ENCODE results near the gene COG5.

Gene COG5

DNA sequence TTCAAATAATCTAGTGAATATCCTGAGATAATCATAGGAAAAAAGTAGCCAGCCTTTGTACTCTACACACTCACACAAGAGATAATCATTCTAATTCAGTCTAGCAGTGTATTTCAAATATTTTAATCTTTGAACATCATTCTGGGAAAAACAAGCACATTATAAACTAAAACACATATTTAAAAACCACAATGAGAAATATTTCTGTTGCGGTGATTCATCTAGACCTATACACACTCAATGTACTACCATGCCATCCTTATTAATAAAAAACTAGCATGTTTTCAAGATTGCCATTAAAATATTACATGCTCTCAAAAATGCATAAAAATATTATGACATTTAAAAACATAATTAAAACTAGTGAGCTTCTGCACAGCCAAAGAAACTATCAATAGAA lies 11.8 kb downstream of the COG5 start:
- no peak overlapping the region for H3K27ac ChIP-seq (ENCODE audit: low read depth, low read length)
- H3K4me2 ChIP-seq (ENCODE audit: low read length): no peak overlapping the region
- H3K4me3 ChIP-seq (ENCODE audit: low read length): no peak overlapping the region
- H4K20me1 ChIP-seq (ENCODE audit: control insufficient read depth, insufficient read depth, low read depth, low read length): no peaks in the 10 kb centered on the region
- no peaks in the 10 kb centered on the region for H3K9me2 ChIP-seq (replicated peaks; ENCODE audit: control insufficient read depth, low read length)
- H3K4me1 ChIP-seq (ENCODE audit: control insufficient read depth, low read length): peaks cover 6% of the 10 kb centered on the region; the same call in 1 of the 2 replicates
- peaks cover 44% of the 10 kb centered on the region for H3K36me3 ChIP-seq (ENCODE audit: control insufficient read depth, low read length)
- no peaks in the 10 kb centered on the region for H3F3A ChIP-seq (ENCODE audit: control insufficient read depth, insufficient read depth)
- TF ChIP-seq, protein P1, sequence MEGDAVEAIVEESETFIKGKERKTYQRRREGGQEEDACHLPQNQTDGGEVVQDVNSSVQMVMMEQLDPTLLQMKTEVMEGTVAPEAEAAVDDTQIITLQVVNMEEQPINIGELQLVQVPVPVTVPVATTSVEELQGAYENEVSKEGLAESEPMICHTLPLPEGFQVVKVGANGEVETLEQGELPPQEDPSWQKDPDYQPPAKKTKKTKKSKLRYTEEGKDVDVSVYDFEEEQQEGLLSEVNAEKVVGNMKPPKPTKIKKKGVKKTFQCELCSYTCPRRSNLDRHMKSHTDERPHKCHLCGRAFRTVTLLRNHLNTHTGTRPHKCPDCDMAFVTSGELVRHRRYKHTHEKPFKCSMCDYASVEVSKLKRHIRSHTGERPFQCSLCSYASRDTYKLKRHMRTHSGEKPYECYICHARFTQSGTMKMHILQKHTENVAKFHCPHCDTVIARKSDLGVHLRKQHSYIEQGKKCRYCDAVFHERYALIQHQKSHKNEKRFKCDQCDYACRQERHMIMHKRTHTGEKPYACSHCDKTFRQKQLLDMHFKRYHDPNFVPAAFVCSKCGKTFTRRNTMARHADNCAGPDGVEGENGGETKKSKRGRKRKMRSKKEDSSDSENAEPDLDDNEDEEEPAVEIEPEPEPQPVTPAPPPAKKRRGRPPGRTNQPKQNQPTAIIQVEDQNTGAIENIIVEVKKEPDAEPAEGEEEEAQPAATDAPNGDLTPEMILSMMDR (IDR thresholded peaks at IDR 0.05; ENCODE audit: low read depth, low read length, poor library complexity, severe bottlenecking): no peak
- no peak for TF ChIP-seq EZH2phosphoT487 (IDR thresholded peaks at IDR 0.05; ENCODE audit: borderline replicate concordance, low read length)
- no peaks in the 10 kb centered on the region for H3K27me3 ChIP-seq (ENCODE audit: control insufficient read depth, low read length)
- no peaks in the 10 kb centered on the region for H3K9me3 ChIP-seq (ENCODE audit: control insufficient read depth, insufficient read depth, low read length)
- H3K79me2 ChIP-seq (ENCODE audit: control insufficient read depth, low read length): peaks cover 5% of the 10 kb centered on the region; the same call in 1 of the 2 replicates

DNA sequence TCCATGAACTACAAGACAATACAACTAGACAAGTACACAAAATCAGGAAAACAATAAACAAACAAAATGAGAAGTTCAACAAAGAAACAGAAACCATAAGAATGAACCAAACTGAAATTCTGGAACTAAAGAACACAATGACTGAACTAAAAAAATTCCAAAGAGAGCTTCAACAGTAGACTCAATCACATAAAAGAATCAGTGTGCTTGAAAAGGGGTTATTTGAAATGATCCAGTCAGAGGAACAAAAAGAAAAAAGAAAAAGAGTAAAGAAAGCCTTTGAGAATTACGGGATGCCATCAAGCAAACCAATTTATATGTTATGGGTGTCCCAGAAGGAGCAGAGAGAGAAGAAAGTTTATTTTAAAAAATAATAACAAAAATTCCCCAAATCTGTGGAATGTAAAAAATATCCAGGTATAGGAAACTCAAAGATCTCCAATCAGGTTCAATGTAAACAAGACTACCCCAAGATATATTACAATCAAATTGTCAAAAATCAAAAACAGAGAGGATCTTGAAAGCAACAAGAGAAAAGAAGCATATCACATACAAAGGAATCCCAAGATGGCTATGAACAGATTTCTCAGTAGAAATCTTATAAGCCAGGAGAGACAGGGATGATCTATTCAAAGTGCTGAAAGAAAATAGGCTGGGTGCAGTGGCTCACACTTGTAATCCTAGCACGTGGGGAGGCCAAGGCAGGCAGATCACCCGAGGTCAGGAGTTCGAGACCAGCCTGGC lies 18.7 kb downstream of the COG5 start:
- no peak for TF ChIP-seq EZH2phosphoT487 (IDR thresholded peaks at IDR 0.05; ENCODE audit: borderline replicate concordance, low read length)
- TF ChIP-seq, protein P1 (IDR thresholded peaks at IDR 0.05; ENCODE audit: low read depth, low read length, poor library complexity, severe bottlenecking): no peak
- H3K79me2 ChIP-seq (ENCODE audit: control insufficient read depth, low read length): peaks cover 14% of the 10 kb centered on the region
- peaks cover 41% of the 10 kb centered on the region for H3K36me3 ChIP-seq (ENCODE audit: control insufficient read depth, low read length)

DNA sequence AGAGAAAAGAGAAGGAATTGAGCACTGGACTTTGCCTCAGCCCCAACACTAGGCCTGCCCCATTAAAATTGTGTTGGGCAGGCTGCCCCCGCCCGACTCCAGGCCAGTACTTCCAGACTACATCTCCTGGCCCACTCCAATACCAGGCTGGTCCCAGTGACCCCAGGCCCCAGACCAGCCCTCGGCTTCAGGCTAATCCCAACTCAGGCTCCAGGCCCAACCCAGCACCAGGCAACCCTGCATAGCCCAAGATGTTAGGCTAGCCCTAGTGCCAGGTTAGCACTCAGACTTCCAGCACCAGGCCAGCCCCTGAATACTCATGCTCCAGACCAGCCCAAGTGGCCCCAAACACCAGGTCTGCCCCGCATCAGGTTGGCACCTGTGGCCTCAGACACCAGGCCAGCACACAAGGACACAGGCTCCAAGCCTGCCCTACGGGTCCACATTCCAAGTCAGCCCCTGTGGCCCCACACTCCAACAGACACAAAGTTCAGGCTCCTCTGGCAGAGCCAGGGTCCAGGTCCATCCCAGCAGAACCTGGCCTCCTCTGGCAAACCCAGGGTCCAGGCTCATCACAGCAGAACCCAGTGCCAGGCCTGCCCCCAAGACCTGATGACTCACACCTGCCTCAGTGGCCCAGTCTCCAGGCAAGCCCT lies 20.3 kb downstream of the COG5 start:
- peaks cover 52% of the 10 kb centered on the region for H3K36me3 ChIP-seq (ENCODE audit: control insufficient read depth, low read length)

More for the DNA sequence above, 18.7 kb downstream of the COG5 start:
- Histone ChIP-seq H4K20me1 (ENCODE audit: control insufficient read depth, insufficient read depth, low read depth, low read length) (no peaks in the 10 kb centered on the region), H3K4me1 (ENCODE audit: control insufficient read depth, low read length) (no peaks in the 10 kb centered on the region), H3K9me3 (ENCODE audit: control insufficient read depth, insufficient read depth, low read length) (no peaks in the 10 kb centered on the region; the same call in 1 of the 2 replicates), H3K27me3 (ENCODE audit: control insufficient read depth, low read length) (no peaks in the 10 kb centered on the region), H3K9me2 (replicated peaks; ENCODE audit: control insufficient read depth, low read length) (no peaks in the 10 kb centered on the region), H3K4me2 (ENCODE audit: low read length) (no peak overlapping the region), H3K4me3 (ENCODE audit: low read length) (no peak overlapping the region), H3K27ac (ENCODE audit: low read depth, low read length) (no peak overlapping the region), H3F3A (ENCODE audit: control insufficient read depth, insufficient read depth) (no peaks in the 10 kb centered on the region)

More for the DNA sequence above, 20.3 kb downstream of the COG5 start:
- Histone ChIP-seq H3K4me3 (ENCODE audit: low read length) (no peak overlapping the region), H3K4me1 (ENCODE audit: control insufficient read depth, low read length) (no peaks in the 10 kb centered on the region), H3K79me2 (ENCODE audit: control insufficient read depth, low read length) (peaks cover 14% of the 10 kb centered on the region), H4K20me1 (ENCODE audit: control insufficient read depth, insufficient read depth, low read depth, low read length) (no peaks in the 10 kb centered on the region), H3K4me2 (ENCODE audit: low read length) (no peak overlapping the region), H3K9me3 (ENCODE audit: control insufficient read depth, insufficient read depth, low read length) (no peaks in the 10 kb centered on the region; the same call in 1 of the 2 replicates), H3K27ac (ENCODE audit: low read depth, low read length) (no peak overlapping the region), H3F3A (ENCODE audit: control insufficient read depth, insufficient read depth) (no peaks in the 10 kb centered on the region), H3K27me3 (ENCODE audit: control insufficient read depth, low read length) (no peaks in the 10 kb centered on the region), H3K9me2 (replicated peaks; ENCODE audit: control insufficient read depth, low read length) (no peaks in the 10 kb centered on the region)
- TF ChIP-seq, protein P1 (IDR thresholded peaks at IDR 0.05; ENCODE audit: low read depth, low read length, poor library complexity, severe bottlenecking): no peak
- TF ChIP-seq EZH2phosphoT487 (IDR thresholded peaks at IDR 0.05; ENCODE audit: borderline replicate concordance, low read length): no peak

All from DOHH2 (cell line).